GM18505 (cell line): ENCODE data around the gene RNF2.

Source experiments
- ATAC-seq: cut with Tn5 transposase; IDR thresholded peaks from one replicate; pipeline ENCODE4 v1.9.1; 2021; ENCODE audit not compliant: unreplicated experiment
- POLR2A ChIP-seq: IDR thresholded peaks from 4 replicates; pipeline ENCODE4 v1.6.1; 2011; ENCODE audit warnings: borderline replicate concordance; ENCODE audit not compliant: insufficient read depth, insufficient read length; ENCODE audit errors: extremely low read depth

Gene RNF2

DNA sequence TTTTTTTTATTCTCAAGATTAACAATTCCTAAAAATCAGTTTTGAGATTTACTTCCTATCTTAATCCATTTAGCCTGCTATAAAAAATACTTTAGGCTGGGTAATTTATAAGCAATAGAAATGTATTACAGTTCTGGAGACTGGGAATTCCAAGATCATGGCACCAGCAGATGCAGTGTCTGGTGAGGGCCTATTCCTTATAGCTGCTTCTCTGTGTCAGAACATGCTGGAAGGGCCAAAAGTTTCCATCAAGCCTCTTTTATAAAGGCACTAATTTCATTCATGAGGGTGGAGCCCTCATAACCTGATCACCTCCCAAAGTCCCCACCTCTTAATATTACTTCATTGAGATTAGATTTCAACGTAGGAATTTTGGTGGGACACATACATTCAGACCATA, 41.7 kb downstream of the RNF2 start:
- no peak for TF ChIP-seq POLR2A
- ATAC-seq, result no peak

DNA sequence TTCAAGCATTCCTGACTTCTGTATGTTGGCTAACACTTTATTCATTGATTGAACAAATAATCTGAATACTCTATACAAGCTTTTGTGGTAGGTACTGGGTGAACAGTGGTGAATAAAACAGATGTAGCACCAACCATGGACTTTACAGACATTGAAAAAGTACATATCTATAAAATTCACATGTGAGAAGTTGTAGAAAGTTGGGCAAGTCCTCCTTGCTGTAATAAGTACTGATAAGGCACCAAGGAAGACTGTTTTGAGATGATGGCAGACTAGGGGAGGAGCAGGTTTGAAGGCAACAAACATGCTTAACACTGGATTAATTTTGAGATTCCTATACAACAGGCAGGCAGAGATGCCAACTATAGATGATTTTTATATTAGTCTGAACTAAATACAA, 42.4 kb downstream of the RNF2 start:
- no peak for ATAC-seq
- TF ChIP-seq POLR2A, result no peak

DNA sequence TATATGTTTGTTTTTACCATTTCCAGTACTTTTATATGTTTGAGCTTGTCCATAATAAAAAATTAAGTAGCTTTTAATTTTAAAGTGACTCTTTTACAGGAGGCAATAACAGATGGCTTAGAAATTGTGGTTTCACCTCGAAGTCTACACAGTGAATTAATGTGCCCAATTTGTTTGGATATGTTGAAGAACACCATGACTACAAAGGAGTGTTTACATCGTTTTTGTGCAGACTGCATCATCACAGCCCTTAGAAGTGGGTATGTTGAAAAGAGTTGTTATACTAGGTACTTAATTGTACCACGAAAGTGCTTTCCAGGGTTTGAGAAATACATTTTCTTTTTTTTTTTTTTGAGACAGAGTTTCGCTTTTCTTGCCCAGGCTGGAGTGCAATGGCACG, 46.1 kb downstream of the RNF2 start:
- ATAC-seq, result no peak
- no peak for TF ChIP-seq POLR2A

DNA sequence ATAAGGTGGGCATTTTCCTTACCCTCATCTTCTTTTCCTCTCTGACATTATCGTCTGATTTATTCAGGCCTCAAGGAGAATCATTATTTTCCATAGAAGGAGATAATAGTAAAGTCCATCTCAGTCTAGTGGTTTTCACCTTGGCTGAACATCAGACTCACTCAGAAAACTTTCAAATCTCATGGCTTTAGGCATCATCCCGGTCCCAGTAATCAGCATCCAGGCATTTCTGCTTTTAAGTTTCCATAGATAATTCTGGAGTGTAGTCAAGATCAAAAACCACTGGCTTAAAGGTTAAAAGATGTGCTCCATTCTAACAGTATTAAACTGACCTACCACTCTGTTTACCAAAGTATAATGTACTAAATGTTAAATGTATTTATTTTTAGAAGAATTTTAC, 49.4 kb downstream of the RNF2 start:
- no peak for TF ChIP-seq POLR2A
- no peak for ATAC-seq

DNA sequence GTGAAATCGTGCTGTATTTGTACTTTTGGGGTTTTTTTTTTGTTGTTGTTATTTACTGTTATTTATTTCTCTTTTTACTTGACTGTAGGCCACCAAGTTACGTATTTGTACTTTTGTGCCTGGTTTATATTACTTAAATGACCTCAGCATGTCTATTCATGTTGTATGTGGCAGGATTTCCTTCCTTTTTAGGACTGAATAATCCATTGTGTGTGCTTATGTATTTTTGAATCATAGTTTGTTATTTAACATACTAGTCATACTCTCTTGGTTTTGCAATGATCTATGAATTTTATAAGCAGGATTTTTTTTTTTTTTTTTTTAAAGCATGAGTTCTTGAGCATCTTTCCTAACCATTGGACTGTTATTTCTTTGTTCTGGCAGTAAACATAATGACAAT, 51.2 kb downstream of the RNF2 start:
- ATAC-seq, result no peak
- no peak for TF ChIP-seq POLR2A

DNA sequence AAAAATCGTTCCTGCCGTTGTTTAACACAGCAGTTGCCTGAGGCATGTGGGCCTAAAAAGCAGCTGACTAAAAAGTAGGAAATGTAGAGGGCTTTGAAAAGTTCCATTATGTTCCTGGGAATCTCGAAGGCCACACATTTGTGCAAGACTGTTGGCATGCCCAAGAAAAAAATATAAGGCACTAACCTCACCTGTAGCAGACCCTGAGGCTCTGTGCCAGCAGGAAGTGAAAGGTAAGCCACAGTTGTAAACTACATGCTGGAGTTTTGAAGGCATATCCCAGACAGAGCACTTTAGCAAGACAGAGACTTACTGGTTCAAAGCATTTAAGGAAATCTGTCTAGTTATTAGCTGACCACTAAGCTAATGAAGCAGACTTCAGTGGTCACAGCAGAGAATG, 58.7 kb downstream of the RNF2 start:
- no peak for ATAC-seq
- TF ChIP-seq POLR2A, result no peak

DNA sequence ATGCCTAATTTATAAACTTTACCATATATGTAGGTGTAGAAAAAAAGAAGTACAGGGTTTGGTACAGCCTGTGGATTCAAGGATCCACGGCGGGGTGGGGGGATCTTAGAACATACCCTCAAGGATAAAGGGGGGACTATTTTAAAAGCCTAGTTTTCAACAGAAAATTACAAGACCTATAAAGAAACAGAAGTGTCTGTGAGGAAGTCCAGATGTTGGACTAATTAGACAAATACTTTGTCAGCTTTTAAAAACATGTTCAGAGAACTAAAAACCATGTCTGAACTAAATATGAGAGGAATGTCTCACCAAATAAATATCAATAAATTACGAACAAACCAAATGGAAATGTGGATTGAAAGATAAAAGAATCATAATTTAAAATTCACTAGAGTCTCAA, 59.8 kb downstream of the RNF2 start:
- no peak for ATAC-seq
- TF ChIP-seq POLR2A, result no peak

DNA sequence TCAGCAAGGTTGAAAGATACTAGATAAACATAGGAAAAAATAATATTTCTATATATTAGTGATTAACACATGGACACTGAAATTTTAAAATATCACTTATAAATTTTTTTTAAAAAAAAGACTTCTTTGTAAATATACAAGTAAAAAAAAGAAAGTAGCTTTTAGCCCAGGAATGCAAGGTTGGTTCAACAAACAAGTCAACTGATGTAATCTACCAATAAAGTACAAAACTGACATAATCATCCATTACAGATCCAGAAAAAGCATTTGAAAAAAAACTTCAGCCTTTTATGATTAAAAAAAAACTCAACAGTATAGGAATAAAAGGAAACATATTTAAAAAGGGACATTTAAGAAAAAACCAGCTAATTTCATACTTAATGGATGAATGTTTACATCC, 63.0 kb downstream of the RNF2 start:
- no peak for TF ChIP-seq POLR2A
- ATAC-seq, result no peak

DNA sequence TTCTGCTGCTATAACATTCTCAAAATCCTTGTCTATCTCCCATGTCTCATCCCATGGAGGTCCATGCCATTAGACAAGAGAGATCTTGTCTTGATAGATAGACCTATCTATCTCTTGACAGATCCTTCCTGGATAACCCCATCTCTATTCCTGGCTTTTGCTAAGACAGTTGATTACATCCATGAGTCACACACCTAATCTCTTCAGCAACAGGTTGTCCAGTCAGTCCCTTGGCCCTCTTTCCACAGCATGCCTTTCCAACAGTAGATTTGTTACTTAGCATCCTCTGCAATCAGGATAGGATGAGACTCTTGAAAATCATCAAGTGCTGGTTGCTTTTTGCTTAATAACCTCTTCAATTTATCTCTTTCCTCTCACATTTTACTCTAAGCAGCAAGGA, 64.8 kb downstream of the RNF2 start:
- ATAC-seq, result no peak
- no peak for TF ChIP-seq POLR2A

DNA sequence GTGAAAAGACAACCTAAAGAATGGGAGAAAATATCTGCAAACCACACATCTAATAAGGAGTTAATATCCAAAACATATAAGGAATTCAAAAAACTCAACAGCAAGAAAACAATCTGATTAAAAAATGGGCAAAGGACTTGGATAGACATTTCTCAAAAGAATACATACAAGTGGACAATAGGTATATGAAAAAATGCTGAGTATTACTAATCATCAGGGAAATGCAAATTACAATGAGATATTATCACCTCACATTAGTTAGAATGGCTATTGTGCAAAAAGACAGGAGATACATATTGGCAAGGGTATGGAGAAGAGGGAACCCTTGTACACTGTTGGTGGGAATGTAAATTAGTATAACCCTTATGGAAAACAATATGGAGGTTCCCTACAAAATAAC, 66.5 kb downstream of the RNF2 start:
- ATAC-seq, result no peak
- no peak for TF ChIP-seq POLR2A

DNA sequence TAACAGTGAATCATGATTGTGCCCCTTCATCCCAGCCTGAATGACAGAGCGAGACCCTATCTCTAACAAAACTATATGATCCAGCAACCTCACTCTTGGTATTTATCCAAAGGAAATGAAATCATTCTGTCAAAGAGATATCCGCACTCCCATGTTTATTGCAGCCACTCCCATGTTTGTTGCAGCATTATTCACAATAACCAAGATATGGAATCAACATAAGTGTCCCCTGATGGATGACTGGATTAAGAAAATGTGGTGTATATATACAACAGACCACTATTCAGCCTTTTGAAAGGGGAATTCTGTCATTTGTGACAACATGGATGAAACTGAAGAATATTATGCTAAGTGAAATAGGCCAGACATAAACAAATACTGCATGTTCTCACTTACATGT, 67.0 kb downstream of the RNF2 start:
- ATAC-seq, result no peak

DNA sequence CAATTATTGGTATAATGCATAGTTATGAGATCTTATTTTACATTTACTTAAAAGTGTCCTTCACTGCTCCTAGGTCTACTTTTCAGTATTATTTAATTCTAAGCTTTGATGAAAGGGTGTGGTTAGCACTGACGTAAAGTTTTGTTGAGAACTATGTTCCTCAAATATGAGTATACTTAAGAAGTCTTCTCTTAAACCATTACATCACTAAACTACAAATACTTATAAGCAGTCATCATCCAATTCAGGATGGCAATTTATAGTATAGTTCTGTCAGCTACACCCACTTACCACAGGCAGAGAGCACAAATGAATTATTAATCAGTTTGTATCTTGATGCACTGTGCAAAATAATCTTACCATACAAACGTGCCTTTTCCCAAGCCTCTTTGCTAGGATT, 84.3 kb downstream of the RNF2 start:
- no peak for TF ChIP-seq POLR2A
- ATAC-seq, result no peak

More for the DNA sequence above, 67.0 kb downstream of the RNF2 start:
- TF ChIP-seq POLR2A, result no peak

DNA sequence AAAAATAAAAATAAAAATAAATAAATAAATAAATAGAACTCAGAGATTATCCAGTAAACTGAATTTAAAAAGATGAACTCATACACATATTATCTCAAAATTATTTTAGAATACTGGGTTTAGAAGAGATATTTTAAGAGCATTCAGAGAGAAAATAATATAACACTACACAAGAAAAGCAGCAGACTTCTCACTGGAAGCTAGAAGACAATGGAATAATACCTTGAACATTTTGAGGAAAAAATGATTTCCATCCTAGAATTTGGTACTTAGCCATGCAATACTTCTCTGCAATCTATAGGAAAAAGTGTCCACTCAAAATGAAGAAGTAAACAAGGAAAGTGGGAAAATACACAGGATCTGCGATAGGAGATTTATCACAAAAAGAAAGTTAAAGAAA, 87.2 kb downstream of the RNF2 start:
- no peak for ATAC-seq
- no peak for TF ChIP-seq POLR2A

DNA sequence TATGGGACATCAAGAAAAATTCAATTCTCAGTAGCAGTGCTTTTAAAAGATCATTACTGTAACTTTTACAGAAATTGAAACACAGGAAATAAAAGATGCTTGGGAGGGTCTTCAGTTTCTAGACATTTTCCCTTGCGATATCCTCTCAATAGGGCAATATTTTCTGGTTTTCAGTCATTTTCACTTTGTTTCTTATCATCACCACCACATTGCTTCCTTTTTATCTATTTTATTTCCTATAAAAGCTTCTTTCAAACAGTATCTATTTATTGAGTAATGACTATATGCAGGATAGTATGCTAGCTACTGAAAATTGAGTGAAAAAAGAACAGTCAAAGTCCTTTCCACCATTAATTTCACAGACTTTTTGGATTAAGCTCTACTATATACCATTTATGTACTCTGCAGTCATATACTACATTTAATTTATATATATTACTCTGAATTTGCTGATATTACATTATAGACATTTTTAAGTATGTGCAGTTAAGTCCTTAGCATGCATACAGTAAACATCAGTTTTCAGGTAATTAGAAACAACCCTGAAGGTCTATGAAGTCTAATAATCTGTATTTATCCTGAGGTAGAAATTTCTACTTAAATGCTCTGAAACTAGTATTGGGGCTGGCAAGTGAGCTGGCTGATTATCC, 92.7 kb downstream of the RNF2 start:
- ATAC-seq, result no peak
- TF ChIP-seq POLR2A, result no peak

DNA sequence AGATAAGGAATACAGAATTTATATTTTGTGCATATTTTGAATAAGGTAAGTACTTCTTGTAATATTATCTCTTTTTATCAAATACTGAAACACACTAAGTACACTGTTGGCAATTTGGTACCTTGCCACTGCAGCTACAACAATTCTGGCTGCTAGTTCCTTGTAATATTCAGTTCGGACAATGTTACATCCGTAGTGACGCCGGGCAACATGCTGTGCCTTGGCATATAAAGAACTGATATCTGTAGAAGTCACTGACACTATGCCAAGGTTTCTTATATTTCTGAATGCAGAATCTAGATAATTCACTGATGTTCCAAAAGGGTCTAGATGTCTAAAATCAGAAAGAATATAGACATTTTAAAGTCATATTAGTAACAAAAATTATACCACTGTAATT, 93.9 kb downstream of the RNF2 start:
- no peak for ATAC-seq
- TF ChIP-seq POLR2A, result no peak
